H9 (cell line): ENCODE data around the gene GIMAP7. TPM values are rescaled to one million over a fixed set of nuclear protein-coding genes. Genes with fewer than 3 reads are reported as not detected.

Experiments
- DNase-seq: peaks from one replicate; pipeline ENCODE4 v3.0.0-alpha.2; 2017
- H2AFZ ChIP-seq: one replicate; pipeline ENCODE4 v1.6.1; 2013; ENCODE audit warnings: mild to moderate bottlenecking, low read length, control low read depth, moderate library complexity
- H2AK5ac ChIP-seq: 2 replicates; pipeline ENCODE4 v1.6.1; 2013; ENCODE audit warnings: low read length, control low read depth, mixed read lengths; ENCODE audit not compliant: insufficient read length
- H2BK120ac ChIP-seq: one replicate; pipeline ENCODE4 v1.6.1; 2013; ENCODE audit warnings: low read depth, mild to moderate bottlenecking, low read length, control low read depth, inconsistent platforms; ENCODE audit not compliant: poor library complexity, severe bottlenecking
- H2BK12ac ChIP-seq: 2 replicates; pipeline ENCODE4 v1.6.1; 2013; ENCODE audit warnings: low read length, control low read depth, mixed read lengths, low read depth; ENCODE audit not compliant: insufficient read length
- H2BK15ac ChIP-seq: 2 replicates; pipeline ENCODE4 v1.6.1; 2013; ENCODE audit warnings: low read depth, low read length, control low read depth
- H2BK20ac ChIP-seq: one replicate; pipeline ENCODE4 v1.6.1; 2013; ENCODE audit warnings: low read depth, mild to moderate bottlenecking, low read length, control low read depth, inconsistent platforms; ENCODE audit not compliant: poor library complexity, severe bottlenecking
- H2BK5ac ChIP-seq: 2 replicates; pipeline ENCODE4 v1.6.1; 2013; ENCODE audit warnings: low read length, control low read depth, mixed read lengths; ENCODE audit not compliant: insufficient read length
- H3K14ac ChIP-seq: 2 replicates; pipeline ENCODE4 v1.6.1; 2013; ENCODE audit warnings: low read length, control low read depth; ENCODE audit not compliant: insufficient read depth
- H3K18ac ChIP-seq: 2 replicates; pipeline ENCODE4 v1.6.1; 2013; ENCODE audit warnings: low read depth, mild to moderate bottlenecking, mixed read lengths, low read length, control low read depth; ENCODE audit not compliant: insufficient read length
- H3K23ac ChIP-seq: 2 replicates; pipeline ENCODE4 v1.6.1; 2013; ENCODE audit warnings: low read length, control low read depth, mixed read lengths, low read depth; ENCODE audit not compliant: insufficient read length
- H3K23me2 ChIP-seq: 2 replicates; pipeline ENCODE4 v1.6.1; 2013; ENCODE audit warnings: low read depth, mild to moderate bottlenecking, mixed read lengths, low read length, control low read depth; ENCODE audit not compliant: insufficient read length, poor library complexity, severe bottlenecking
- H3K27ac ChIP-seq: 2 replicates; pipeline ENCODE4 v1.5.1; 2013; ENCODE audit warnings: low read length, control low read depth, mixed read lengths, low read depth; ENCODE audit not compliant: insufficient read length
- H3K27me3 ChIP-seq: 2 replicates; pipeline ENCODE4 v1.6.1; 2013; ENCODE audit warnings: low read length, control low read depth, inconsistent platforms; ENCODE audit not compliant: insufficient read depth
- H3K4ac ChIP-seq: 2 replicates; pipeline ENCODE4 v1.6.1; 2013; ENCODE audit warnings: low read depth, mild to moderate bottlenecking, control low read depth, inconsistent platforms, low read length, moderate library complexity
- H3K4me1 ChIP-seq: 2 replicates; pipeline ENCODE4 v1.6.1; 2013; ENCODE audit warnings: low read length, control low read depth, inconsistent platforms; ENCODE audit not compliant: insufficient read depth
- H3K4me2 ChIP-seq: 2 replicates; pipeline ENCODE4 v1.6.1; 2013; ENCODE audit warnings: low read length, control low read depth, mixed read lengths; ENCODE audit not compliant: insufficient read length, insufficient read depth
- H3K56ac ChIP-seq: 2 replicates; pipeline ENCODE4 v1.6.1; 2013; ENCODE audit warnings: low read depth, mild to moderate bottlenecking, mixed read lengths, low read length, control low read depth; ENCODE audit not compliant: insufficient read length
- H3K79me1 ChIP-seq: 2 replicates; pipeline ENCODE4 v1.6.1; 2013; ENCODE audit warnings: low read depth, mild to moderate bottlenecking, moderate library complexity, low read length, control low read depth, inconsistent platforms; ENCODE audit not compliant: insufficient read depth, poor library complexity, severe bottlenecking
- H3K79me2 ChIP-seq: 2 replicates; pipeline ENCODE4 v1.6.1; 2013; ENCODE audit warnings: low read length, control low read depth, inconsistent platforms; ENCODE audit not compliant: insufficient read depth
- H3K9ac ChIP-seq: 2 replicates; pipeline ENCODE4 v1.6.1; 2013; ENCODE audit warnings: low read length, control low read depth, mixed read lengths; ENCODE audit not compliant: insufficient read length; ENCODE audit errors: extremely low read depth
- H3K9me3 ChIP-seq: one replicate; pipeline ENCODE4 v1.6.1; 2013; ENCODE audit warnings: low read depth, low read length, inconsistent platforms; ENCODE audit not compliant: control insufficient read depth
- H3T11ph ChIP-seq: one replicate; pipeline ENCODE4 v1.6.1; 2013; ENCODE audit warnings: mild to moderate bottlenecking, low read length, control low read depth, inconsistent platforms
- H4K20me1 ChIP-seq: one replicate; pipeline ENCODE4 v1.6.1; 2013; ENCODE audit not compliant: control insufficient read depth, insufficient read length, insufficient read depth
- H4K5ac ChIP-seq: 2 replicates; pipeline ENCODE4 v1.6.1; 2013; ENCODE audit warnings: low read depth, mild to moderate bottlenecking, mixed read lengths, low read length, control low read depth; ENCODE audit not compliant: insufficient read length
- H4K8ac ChIP-seq: replicated peaks from 2 replicates; pipeline ENCODE4 v1.6.1; 2013; ENCODE audit warnings: low read length, control low read depth, mixed read lengths, low read depth; ENCODE audit not compliant: insufficient read length
- H4K91ac ChIP-seq: 2 replicates; pipeline ENCODE4 v1.6.1; 2013; ENCODE audit warnings: low read depth, mild to moderate bottlenecking, moderate library complexity, mixed read lengths, low read length, control low read depth; ENCODE audit not compliant: insufficient read length
- H3K27ac Mint-ChIP-seq, 3 experiments: 2 replicates in 2 of 3; 3 replicates in 1 of 3; pipeline ENCODE4 v1.8.0; 2020 to 2021; ENCODE audit warnings: mixed read lengths in 3 of 3, mild to moderate bottlenecking in 1 of 3, moderate library complexity in 1 of 3
- H3K27me3 Mint-ChIP-seq: 2 replicates; pipeline ENCODE4 v1.8.0; 2021; ENCODE audit warnings: low read depth, mild to moderate bottlenecking, moderate library complexity, mixed read lengths
- H3K36me3 Mint-ChIP-seq, 3 experiments: 2 replicates in 2 of 3; 3 replicates in 1 of 3; pipeline ENCODE4 v1.8.0; 2020 to 2021; ENCODE audit warnings: low read depth in 3 of 3, mixed read lengths in 3 of 3; ENCODE audit not compliant: insufficient read depth in 1 of 3
- H3K4me1 Mint-ChIP-seq, 2 experiments: 2 replicates each; pipeline ENCODE4 v1.8.0; 2020; ENCODE audit warnings: mixed read lengths in 2 of 2
- H3K4me3 Mint-ChIP-seq, 2 experiments: 2 replicates in 1 of 2; 3 replicates in 1 of 2; pipeline ENCODE4 v1.8.0; 2020 to 2021; ENCODE audit warnings: mild to moderate bottlenecking in 2 of 2, mixed read lengths in 2 of 2, moderate library complexity in 1 of 2
- H3K9me3 Mint-ChIP-seq, 2 experiments: 2 replicates in 1 of 2; 3 replicates in 1 of 2; pipeline ENCODE4 v1.8.0; 2020; ENCODE audit warnings: mild to moderate bottlenecking in 2 of 2, mixed read lengths in 2 of 2, moderate library complexity in 1 of 2
- WGBS: extraction: QIAGEN DNeasy Blood & Tissue Kit; methylation state at CpG from one replicate; pipeline ENCODE4 v1.1.7; 2013; ENCODE audit warnings: missing lambda C conversion rate, low lambda C conversion rate, mixed read lengths; ENCODE audit not compliant: insufficient read length; ENCODE audit errors: extremely low coverage; 5-methylcytosine and 5-hydroxymethylcytosine counted together
- total RNA-seq: library from RNA; stranded (reverse); gene quantifications from 2 replicates; pipeline ENCODE4 v1.2.1, GENCODE V29; 2021
- TF ChIP-seq, protein P1 (sequence below): fragments of 200-600 bp; sonication (generic); conservative IDR thresholded peaks from 3 replicates; pipeline ENCODE4 v1.8.0; 2021; ENCODE audit warnings: antibody characterized with exemption, mild to moderate bottlenecking

The GIMAP7 gene
- total RNA-seq, 1 experiment from 2014 or later: not detected

DNA sequence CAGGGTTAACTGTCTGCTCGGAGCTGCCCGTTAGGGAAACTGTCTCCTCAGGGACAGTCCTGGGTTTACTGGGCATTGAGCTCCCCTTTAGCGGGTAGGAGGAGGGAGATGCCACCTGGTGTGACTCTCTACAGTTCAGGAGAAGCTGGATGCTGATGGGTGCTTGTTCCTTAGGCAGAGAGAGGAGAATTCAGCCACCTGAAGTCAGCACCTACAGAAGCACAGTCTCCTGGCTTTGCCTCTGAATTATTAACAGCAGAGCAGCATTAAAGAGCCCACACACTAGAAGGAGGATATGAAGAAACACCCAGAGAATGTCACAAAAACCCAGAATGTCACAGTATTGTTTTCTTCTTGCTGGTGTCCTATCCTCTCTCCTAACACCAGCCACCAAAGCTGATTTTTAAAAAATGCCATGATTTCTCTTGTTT, 53.2 kb downstream of the GIMAP7 start:
- Histone ChIP-seq H2BK20ac (no peak overlapping the region), H3K56ac (no peak overlapping the region), H2BK5ac (no peak overlapping the region), H3K9me3 (no peaks in the 10 kb centered on the region), H3K79me2 (no peaks in the 10 kb centered on the region), H4K8ac (no peak overlapping the region), H3K4me1 (peaks cover 7% of the 10 kb centered on the region; the same call in 1 of the 2 replicates), H3K14ac (no peak overlapping the region; the same call in 1 of the 2 replicates), H2AFZ (no peak overlapping the region), H3T11ph (no peak overlapping the region), H3K79me1 (no peaks in the 10 kb centered on the region), H4K5ac (no peak overlapping the region), H3K27ac (no peak overlapping the region), H4K20me1 (no peaks in the 10 kb centered on the region), H2BK15ac (no peak overlapping the region), H3K18ac (no peak overlapping the region), H3K4me2 (no peak overlapping the region), H3K23ac (no peak overlapping the region), H3K4ac (no peak overlapping the region), H3K27me3 (no peaks in the 10 kb centered on the region), H2BK120ac (no peak overlapping the region), H2BK12ac (no peak overlapping the region), H4K91ac (no peak overlapping the region), H3K9ac (no peak overlapping the region), H2AK5ac (no peak overlapping the region), H3K23me2 (no peaks in the 10 kb centered on the region)
- TF ChIP-seq, protein P1, sequence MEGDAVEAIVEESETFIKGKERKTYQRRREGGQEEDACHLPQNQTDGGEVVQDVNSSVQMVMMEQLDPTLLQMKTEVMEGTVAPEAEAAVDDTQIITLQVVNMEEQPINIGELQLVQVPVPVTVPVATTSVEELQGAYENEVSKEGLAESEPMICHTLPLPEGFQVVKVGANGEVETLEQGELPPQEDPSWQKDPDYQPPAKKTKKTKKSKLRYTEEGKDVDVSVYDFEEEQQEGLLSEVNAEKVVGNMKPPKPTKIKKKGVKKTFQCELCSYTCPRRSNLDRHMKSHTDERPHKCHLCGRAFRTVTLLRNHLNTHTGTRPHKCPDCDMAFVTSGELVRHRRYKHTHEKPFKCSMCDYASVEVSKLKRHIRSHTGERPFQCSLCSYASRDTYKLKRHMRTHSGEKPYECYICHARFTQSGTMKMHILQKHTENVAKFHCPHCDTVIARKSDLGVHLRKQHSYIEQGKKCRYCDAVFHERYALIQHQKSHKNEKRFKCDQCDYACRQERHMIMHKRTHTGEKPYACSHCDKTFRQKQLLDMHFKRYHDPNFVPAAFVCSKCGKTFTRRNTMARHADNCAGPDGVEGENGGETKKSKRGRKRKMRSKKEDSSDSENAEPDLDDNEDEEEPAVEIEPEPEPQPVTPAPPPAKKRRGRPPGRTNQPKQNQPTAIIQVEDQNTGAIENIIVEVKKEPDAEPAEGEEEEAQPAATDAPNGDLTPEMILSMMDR: no peak
- no peaks in the 10 kb centered on the region; a peak in 1 of 5 replicates for H3K9me3 Mint-ChIP-seq
- no peak for DNase-seq
- H3K4me1 Mint-ChIP-seq: peaks cover 40 to 43% of the 10 kb centered on the region in 2 experiments
- H3K36me3 Mint-ChIP-seq: no peaks in the 10 kb centered on the region
- no CpG with 5 or more reads among the region's 3 CpGs for WGBS
- H3K27ac Mint-ChIP-seq: no peak overlapping the region
- no peak overlapping the region for H3K4me3 Mint-ChIP-seq
- peaks cover 37% of the 10 kb centered on the region for H3K27me3 Mint-ChIP-seq
